ENCODE data around the gene RUNX1. TPM values are rescaled to one million over a fixed set of nuclear protein-coding genes. Genes with fewer than 3 reads are reported as not detected.

RUNX1 gene
- total and polyA plus RNA-seq, 8 donors = 7.5 to 89.6 (median 10.8) TPM

- ATAC-seq = no peak
- no peak for TF ChIP-seq CTCF (IDR thresholded peaks at IDR 0.05)
- intact Hi-C loops (cut with DNase I) = no loop called here
- Histone ChIP-seq H3K27me3 (no peaks in the 10 kb centered on the region), H3K4me1 (peaks cover 6 to 69% of the 10 kb centered on the region in 2 donors), H3K27ac (peak overlapping the region in 1 of 2 donors; percentile 93), H3K9me3 (no peaks in the 10 kb centered on the region), H3K36me3 (no peaks in the 10 kb centered on the region), H3K4me3 (no peak overlapping the region)
- DNase-seq = no peak
These were observed 4.1 kb downstream of the RUNX1 start for GRCh38 chr21:35044770-35045541.

- ATAC-seq (no peak), DNase-seq (no peak)
- no peaks in the 10 kb centered on the region for H3K36me3 ChIP-seq
- peaks cover 6 to 73% of the 10 kb centered on the region in 2 donors for H3K4me1 ChIP-seq
- no peaks in the 10 kb centered on the region for H3K9me3 ChIP-seq
- intact Hi-C loops (cut with DNase I) = no loop called here
- peak overlapping the region in 1 of 2 donors; percentile 20 for H3K27ac ChIP-seq
- H3K4me3 ChIP-seq = no peak overlapping the region
- no peak for TF ChIP-seq CTCF (IDR thresholded peaks at IDR 0.05)
- no peaks in the 10 kb centered on the region for H3K27me3 ChIP-seq
These were observed 5.0 kb downstream of the RUNX1 start for GRCh38 chr21:35044128-35044527.

- Histone ChIP-seq H3K4me1 (peaks cover 6 to 73% of the 10 kb centered on the region in 2 donors), H3K4me3 (no peak overlapping the region), H3K27me3 (no peaks in the 10 kb centered on the region), H3K36me3 (no peaks in the 10 kb centered on the region), H3K9me3 (no peaks in the 10 kb centered on the region), H3K27ac (peak overlapping the region in 1 of 2 donors; percentile 20)
- DNase-seq (no peak), ATAC-seq (no peak)
- TF ChIP-seq CTCF (IDR thresholded peaks at IDR 0.05) = no peak
- intact Hi-C loops (cut with DNase I) = no loop called here
These were observed 5.6 kb downstream of the RUNX1 start for GRCh38 chr21:35043549-35043948.

GRCh38 chr21:35042836-35043235, 6.3 kb downstream of the RUNX1 start:
- DNase-seq (no peak), ATAC-seq (no peak)
- Histone ChIP-seq H3K36me3 (no peaks in the 10 kb centered on the region), H3K9me3 (no peaks in the 10 kb centered on the region), H3K4me3 (no peak overlapping the region), H3K27me3 (no peaks in the 10 kb centered on the region), H3K27ac (no peak overlapping the region), H3K4me1 (peaks cover 6 to 69% of the 10 kb centered on the region in 2 donors)
- intact Hi-C loops (cut with DNase I) = no loop called here
- TF ChIP-seq CTCF (IDR thresholded peaks at IDR 0.05) = no peak

- intact Hi-C loops (cut with DNase I) = no loop called here
- ATAC-seq = no peak
- H3K4me1 ChIP-seq = peaks cover 5 to 69% of the 10 kb centered on the region in 2 donors
- no peak for TF ChIP-seq CTCF (IDR thresholded peaks at IDR 0.05)
- H3K27ac ChIP-seq = no peak overlapping the region
- no peaks in the 10 kb centered on the region for H3K27me3 ChIP-seq
- DNase-seq = no peak
- H3K9me3 ChIP-seq = no peaks in the 10 kb centered on the region
- H3K36me3 ChIP-seq = no peaks in the 10 kb centered on the region
- H3K4me3 ChIP-seq = no peak overlapping the region
These were observed 7.2 kb downstream of the RUNX1 start for GRCh38 chr21:35041881-35042280.
